HT1080 (cell line): ENCODE data around the gene OR8S1. TPM values are rescaled to one million over a fixed set of nuclear protein-coding genes. Genes with fewer than 3 reads are reported as not detected.
A peak's percentile ranks its signal among the peaks of the same experiment; 100 is the strongest.
"Not testable (repeated sequence)": the region's sequence is repeated elsewhere in the genome, so short reads cannot be mapped to it uniquely, and the experiment has no call there.

Experiments used
- DNase-seq: peaks from one replicate; pipeline ENCODE4 v3.0.0-alpha.2; 2015; ENCODE audit warnings: low read depth
- polyA plus RNA-seq, 2 experiments: library from polyadenylated mRNA; depleted of rRNA; stranded (reverse); fragments of >200 nt; gene quantifications; 2 replicates each; pipeline ENCODE4 v1.2.3, GENCODE V29; 2015
- total RNA-seq: library from RNA; depleted of rRNA; stranded (reverse); fragments of >200 nt; shearing (Covaris generic); gene quantifications from 2 replicates; pipeline ENCODE4 v1.2.3, GENCODE V29; 2014; rRNA removed

OR8S1 gene
- total RNA-seq = not detected in 2 replicates
- not detected in 2 replicates for polyA plus RNA-seq (2015; cell fraction: cytosol; rRNA removed)
- polyA plus RNA-seq (2015; cell fraction: nucleus; rRNA removed) = not detected in 2 replicates

GRCh38 chr12:48525332-48525731, at the start of gene OR8S1:
Gene OR8S1, plus strand, starts transcription at chr12:48525632. Its CDS starts 0 bp downstream, at chr12:48525632.
- no peak for DNase-seq

GRCh38 chr12:48482198-48482597, 43.2 kb upstream of the OR8S1 start, which contains the start of gene C12orf54:
Gene C12orf54, plus strand, starts transcription at chr12:48482498. Its CDS starts 799 bp downstream, at chr12:48483297.
- DNase-seq = no peak

GRCh38 chr12:48482930-48483329, 42.5 kb upstream of the OR8S1 start:
- DNase-seq = no peak

GRCh38 chr12:48486261-48486660, 39.2 kb upstream of the OR8S1 start:
- no peak for DNase-seq

GRCh38 chr12:48486679-48487078, 38.8 kb upstream of the OR8S1 start:
- no peak for DNase-seq

GRCh38 chr12:48489012-48489411, 36.4 kb upstream of the OR8S1 start:
- DNase-seq = peak; percentile 4

- not testable (repeated sequence) for DNase-seq
Observed at GRCh38 chr12:48489456-48489855, 36.0 kb upstream of the OR8S1 start.

- not testable (repeated sequence) for DNase-seq
Observed at GRCh38 chr12:48500281-48500680, 25.2 kb upstream of the OR8S1 start.

GRCh38 chr12:48506836-48507235, 18.6 kb upstream of the OR8S1 start:
- DNase-seq = not testable (repeated sequence)

GRCh38 chr12:48508987-48509386, 16.4 kb upstream of the OR8S1 start:
- DNase-seq = no peak

- no peak for DNase-seq
Observed at GRCh38 chr12:48510111-48510510, 15.3 kb upstream of the OR8S1 start.

- DNase-seq = no peak
Observed at GRCh38 chr12:48512855-48513254, 12.6 kb upstream of the OR8S1 start.

- no peak for DNase-seq
Observed at GRCh38 chr12:48514728-48515127, 10.7 kb upstream of the OR8S1 start.

GRCh38 chr12:48520381-48520780, 5.1 kb upstream of the OR8S1 start:
- DNase-seq = not testable (repeated sequence)

GRCh38 chr12:48527891-48528670, 2.6 kb downstream of the OR8S1 start:
- DNase-seq = no peak

- no peak for DNase-seq
Observed at GRCh38 chr12:48532601-48533000, 7.2 kb downstream of the OR8S1 start.

GRCh38 chr12:48536602-48537001, 11.2 kb downstream of the OR8S1 start:
- no peak for DNase-seq

GRCh38 chr12:48542300-48542928, 17.0 kb downstream of the OR8S1 start:
- peak; percentile 34 for DNase-seq

- DNase-seq = no peak
Observed at GRCh38 chr12:48545833-48546469, 20.5 kb downstream of the OR8S1 start.

GRCh38 chr12:48547012-48547411, 21.6 kb downstream of the OR8S1 start:
- DNase-seq = not testable (repeated sequence)

- DNase-seq = not testable (repeated sequence)
Observed at GRCh38 chr12:48551636-48552035, 26.2 kb downstream of the OR8S1 start.
